ENCODE data around the gene ZNF689.
"Not testable (repeated sequence)": the region's sequence is repeated elsewhere in the genome, so short reads cannot be mapped to it uniquely, and the experiment has no call there.

Gene ZNF689

DNA sequence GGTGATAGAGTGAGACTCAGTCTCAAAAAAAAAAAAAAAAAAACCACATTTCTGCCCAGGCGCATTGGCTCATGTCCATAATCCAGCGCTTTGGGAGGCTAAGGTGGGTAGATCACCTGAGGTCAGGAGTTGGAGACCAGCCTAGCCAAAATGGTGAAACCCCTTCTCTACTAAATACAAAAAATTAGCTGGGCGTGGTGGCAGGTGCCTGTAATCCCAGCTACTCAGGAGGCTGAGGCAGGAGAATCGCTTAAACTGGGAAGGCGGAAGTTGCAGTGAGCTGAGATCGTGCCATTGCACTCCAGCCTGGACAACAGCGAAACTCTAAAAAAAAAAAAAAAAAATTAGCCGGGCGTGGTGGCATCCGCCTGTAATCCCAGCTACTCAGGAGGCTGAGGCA, 26.9 kb upstream of the ZNF689 start:
- DNase-seq (ENCODE audit: low read depth in 2 of 2, low spot score in 1 of 2): not testable (repeated sequence)

DNA sequence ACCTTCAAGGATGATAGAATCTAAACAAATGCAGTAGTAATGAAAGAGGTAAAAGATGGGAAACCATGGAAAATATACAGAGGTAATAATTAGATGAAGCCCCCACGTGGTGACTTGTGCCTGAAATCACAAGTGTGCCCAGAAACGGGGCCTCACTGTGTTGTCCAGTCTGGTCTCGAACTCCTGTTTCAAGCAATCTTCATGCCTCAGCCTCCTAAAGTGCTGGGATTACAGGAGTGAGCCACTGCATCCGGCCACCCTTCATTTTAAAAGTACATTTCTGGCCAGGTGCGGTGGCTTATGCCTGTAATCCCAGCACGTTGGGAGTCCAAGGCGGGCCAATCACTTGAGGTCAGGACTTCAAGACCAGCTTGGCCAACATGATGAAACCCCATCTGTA, 26.4 kb upstream of the ZNF689 start:
- DNase-seq (ENCODE audit: low read depth in 2 of 2, low spot score in 1 of 2): no peak

DNA sequence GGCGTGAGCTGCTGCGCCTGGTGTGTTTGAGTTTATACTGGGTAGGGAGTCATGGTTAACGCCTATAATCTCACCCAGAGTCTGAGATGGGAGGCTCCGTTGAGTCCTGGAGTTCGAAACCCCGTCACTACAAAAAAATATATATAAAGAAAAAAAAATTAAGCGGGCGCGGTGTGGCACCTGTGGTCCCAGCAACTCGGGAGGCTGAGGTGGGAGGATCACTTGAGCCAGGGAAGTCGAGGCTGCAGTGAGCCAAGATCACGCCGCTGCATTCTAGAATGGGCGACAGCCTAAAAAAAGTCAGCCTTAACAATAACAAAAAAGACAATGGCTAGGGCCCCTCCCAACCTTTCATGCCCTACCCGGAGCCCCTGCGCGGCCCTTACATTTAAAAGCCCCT, 23.3 kb upstream of the ZNF689 start:
- DNase-seq (ENCODE audit: low read depth in 2 of 2, low spot score in 1 of 2): no peak

DNA sequence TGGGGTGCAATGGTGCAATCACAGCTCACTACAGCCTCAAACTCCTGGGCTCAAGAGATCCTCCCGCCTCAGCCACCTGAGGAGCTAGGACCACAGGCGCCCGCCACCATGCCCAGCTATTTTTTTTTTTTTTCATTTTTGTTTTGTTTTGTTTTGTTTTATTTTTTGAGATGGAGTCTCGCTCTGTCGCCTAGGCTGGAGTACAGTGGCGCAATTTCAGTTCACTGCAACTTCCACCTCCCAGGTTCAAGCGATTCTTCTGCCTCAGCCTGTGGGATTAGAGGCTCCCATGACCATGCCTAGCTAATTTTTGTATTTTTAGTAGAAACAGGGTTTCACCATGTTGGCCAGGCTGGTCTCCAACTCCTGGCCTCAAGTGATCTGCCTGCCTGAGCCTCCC, 22.3 kb upstream of the ZNF689 start:
- DNase-seq (ENCODE audit: low read depth in 2 of 2, low spot score in 1 of 2): not testable (repeated sequence)

- peak; percentile 78 to 79 for DNase-seq (ENCODE audit: low read depth in 2 of 2, low spot score in 1 of 2)
Observed at GRCh38 chr16:30628628-30629540, 18.7 kb upstream of the ZNF689 start.

- no peak for DNase-seq (ENCODE audit: low read depth in 2 of 2, low spot score in 1 of 2)
Observed at GRCh38 chr16:30626236-30626635, 16.0 kb upstream of the ZNF689 start.

GRCh38 chr16:30623536-30624283, 13.5 kb upstream of the ZNF689 start:
- no peak for DNase-seq (ENCODE audit: low read depth in 2 of 2, low spot score in 1 of 2)

DNA sequence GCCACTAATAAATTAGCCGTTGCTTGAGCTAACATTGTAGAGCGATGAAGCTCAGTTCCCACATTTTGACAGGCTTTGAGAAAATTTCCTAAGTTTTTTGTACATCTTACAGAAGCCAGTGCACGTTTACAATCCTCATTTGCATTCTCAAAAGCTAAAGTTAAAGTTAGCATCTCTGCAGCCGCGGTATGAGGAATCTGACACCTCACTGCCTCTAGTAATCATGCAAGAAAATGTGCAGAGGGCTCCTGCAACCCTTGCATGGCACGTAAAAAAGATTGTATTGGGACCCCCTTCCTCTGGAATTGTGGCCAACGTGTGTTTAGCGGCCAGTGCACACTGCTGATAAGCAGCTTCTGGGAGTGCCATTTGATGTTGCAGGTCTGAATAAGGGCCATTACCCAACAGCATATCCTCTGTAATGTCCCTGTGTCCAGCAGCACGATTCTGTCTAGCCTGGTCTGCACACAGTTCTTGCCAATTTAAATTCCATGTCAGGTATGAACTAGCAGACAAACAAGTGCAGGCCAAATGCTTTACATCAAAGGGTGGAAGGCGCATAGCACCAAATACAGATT, 12.4 kb upstream of the ZNF689 start:
- no peak for DNase-seq (ENCODE audit: low read depth in 2 of 2, low spot score in 1 of 2)

- DNase-seq (ENCODE audit: low read depth in 2 of 2, low spot score in 1 of 2): no peak
Observed at GRCh38 chr16:30621765-30622164, 11.6 kb upstream of the ZNF689 start.

DNA sequence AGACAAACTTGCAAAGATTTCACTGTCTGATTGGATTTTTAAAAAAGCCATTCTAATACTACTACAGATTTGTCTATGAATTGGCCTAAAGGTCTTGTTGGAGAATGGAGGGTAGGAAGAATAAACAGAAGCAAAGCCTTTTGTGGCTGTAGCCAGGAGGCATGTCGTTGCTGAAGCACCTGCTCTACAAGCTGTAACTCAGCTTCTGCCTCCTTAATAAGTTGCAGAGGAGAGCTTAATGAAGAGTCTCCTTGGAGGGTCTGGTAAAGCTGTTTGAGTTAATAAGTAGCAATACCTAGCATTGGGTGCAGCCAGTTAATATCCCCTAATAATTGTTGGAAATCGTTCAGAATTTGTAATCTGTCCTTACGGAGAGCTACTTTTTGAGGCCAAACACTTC, 10.0 kb upstream of the ZNF689 start:
- no peak for DNase-seq (ENCODE audit: low read depth in 2 of 2, low spot score in 1 of 2)

GRCh38 chr16:30619638-30620037, 9.4 kb upstream of the ZNF689 start:
- DNase-seq (ENCODE audit: low read depth in 2 of 2, low spot score in 1 of 2): no peak

DNA sequence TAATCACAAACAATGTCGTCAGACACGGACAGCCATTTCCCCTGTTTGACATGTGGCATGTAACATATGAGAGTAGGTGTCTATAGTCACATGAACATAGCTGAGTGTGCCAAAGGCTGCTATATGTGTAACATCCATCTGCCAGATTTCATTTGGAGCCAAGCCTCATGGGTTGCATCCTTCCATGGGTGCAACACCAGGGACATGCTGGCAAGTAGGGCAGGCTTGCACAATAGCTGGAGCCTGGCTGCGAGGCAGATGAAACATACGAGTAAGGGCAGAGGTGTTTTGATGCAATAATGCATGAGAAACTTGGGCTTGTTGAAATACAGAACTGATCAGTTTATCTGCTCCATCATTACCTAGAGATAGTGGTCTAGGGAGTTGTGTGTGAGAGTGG, 9.0 kb upstream of the ZNF689 start:
- DNase-seq (ENCODE audit: low read depth in 2 of 2, low spot score in 1 of 2): no peak

- DNase-seq (ENCODE audit: low read depth in 2 of 2, low spot score in 1 of 2): peak in 1 of 2 donors; percentile 43
Observed at GRCh38 chr16:30615358-30616091, 5.3 kb upstream of the ZNF689 start.

- DNase-seq (ENCODE audit: low read depth in 2 of 2, low spot score in 1 of 2): peak in 1 of 2 donors; percentile 11
Observed at GRCh38 chr16:30609002-30609925, 925 bp downstream of the ZNF689 start.

DNA sequence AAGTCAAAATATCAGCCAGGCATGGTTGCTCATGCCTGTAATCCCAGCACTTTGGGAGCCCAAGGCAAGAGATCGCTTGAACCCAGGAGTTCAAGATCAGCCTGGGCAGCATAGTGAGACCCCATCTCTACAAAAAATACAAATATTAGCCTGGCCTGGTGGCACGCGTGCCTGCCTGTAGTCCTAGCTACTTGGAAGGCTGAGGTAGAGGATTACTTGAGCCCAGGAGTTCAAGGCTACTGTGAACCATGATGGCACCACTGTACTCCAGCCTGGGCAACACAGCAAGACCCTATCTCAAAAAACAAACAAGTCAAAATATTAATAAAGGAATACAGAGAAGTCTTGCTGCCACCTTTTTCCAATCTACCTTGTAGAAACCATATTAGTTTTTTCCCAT, 4.2 kb downstream of the ZNF689 start:
- DNase-seq (ENCODE audit: low read depth in 2 of 2, low spot score in 1 of 2): no peak

DNA sequence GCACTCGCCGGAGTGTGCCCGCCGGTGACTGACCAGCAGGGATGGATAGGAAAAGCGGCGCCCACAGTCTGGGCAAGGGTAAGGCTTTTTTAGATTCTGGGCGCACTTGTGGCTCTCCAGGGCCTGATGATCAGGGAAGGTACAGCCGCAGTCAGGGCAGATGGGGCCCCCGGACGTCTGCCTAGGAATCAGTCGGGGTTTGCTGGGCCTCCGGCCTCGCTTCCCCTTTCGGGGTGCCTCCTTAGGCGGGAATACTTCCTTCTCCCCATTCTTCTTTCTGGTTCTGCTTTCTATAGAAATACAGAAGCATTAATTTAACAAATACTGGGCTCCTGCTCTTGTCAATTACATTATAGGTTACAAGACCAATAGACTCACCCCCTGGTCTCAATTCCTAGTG, 5.0 kb downstream of the ZNF689 start:
- DNase-seq (ENCODE audit: low read depth in 2 of 2, low spot score in 1 of 2): no peak

DNA sequence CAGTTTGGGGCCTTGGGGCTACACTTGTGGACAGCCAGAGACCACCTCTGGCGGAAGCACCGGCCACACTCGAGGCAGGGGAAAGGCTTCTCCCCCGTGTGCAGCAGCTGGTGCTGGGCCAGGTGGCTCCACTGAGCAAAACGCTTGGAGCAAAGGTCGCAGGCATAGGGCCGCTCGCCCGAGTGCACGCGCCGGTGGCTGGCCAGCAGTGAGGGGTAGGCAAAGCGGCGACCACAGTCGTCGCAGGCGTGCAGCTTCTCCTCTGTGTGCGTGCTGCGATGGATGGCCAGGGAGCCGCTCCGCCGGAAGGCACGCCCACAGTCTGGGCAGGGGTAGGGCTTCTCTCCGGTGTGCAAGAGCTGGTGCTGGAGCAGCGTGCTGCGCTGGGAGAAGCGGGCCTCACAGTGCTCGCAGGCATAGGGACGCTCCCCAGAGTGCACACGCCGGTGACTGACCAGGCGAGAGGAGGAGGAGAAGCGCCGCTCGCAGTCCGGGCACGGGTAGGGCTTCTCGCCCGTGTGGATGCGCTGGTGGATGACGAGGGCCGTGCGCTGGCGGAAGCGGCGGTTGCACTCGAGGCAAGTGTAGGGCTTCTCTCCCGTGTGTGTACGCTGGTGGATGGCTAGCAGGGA, 5.8 kb downstream of the ZNF689 start:
- no peak for DNase-seq (ENCODE audit: low read depth in 2 of 2, low spot score in 1 of 2)

DNA sequence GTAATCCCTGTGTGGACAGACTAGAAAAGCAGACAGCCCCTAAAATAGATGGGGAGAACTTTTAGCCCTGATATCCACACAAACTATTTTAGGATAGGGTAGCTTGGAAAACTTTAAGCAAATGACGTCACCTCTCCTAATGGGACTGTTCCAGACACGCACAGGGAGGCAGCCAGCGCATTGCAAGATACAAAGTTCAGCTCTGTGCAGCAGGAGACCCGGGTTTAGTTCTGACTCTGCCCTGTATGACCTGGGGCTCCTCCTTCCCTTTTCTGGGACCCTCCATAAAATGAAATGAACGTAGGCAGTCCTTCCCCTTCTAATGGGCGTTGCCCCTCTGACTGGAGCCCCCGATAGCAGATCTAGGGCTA, 6.3 kb downstream of the ZNF689 start:
- no peak for DNase-seq (ENCODE audit: low read depth in 2 of 2, low spot score in 1 of 2)

GRCh38 chr16:30602616-30603277, 7.4 kb downstream of the ZNF689 start:
- DNase-seq (ENCODE audit: low read depth in 2 of 2, low spot score in 1 of 2): no peak
